Renal cortical epithelial cell (primary cell): ENCODE measurements around the gene ACOX2. TPM values are rescaled to one million over a fixed set of nuclear protein-coding genes. Genes with fewer than 3 reads are reported as not detected.
A peak's percentile ranks its signal among the peaks of the same experiment; 100 is the strongest.

ENCODE experiments used
- DNase-seq: peaks from one replicate; pipeline ENCODE4 v3.0.0-alpha.2; 2011; ENCODE audit warnings: low read depth
- total RNA-seq: library from RNA; depleted of rRNA; stranded (reverse); fragments of >200 nt; gene quantifications from 2 replicates; pipeline ENCODE4 v1.2.3, GENCODE V29; 2014

ACOX2 gene
- 0.75 TPM in 1 of 2 replicates, not detected in the other for total RNA-seq

DNA sequence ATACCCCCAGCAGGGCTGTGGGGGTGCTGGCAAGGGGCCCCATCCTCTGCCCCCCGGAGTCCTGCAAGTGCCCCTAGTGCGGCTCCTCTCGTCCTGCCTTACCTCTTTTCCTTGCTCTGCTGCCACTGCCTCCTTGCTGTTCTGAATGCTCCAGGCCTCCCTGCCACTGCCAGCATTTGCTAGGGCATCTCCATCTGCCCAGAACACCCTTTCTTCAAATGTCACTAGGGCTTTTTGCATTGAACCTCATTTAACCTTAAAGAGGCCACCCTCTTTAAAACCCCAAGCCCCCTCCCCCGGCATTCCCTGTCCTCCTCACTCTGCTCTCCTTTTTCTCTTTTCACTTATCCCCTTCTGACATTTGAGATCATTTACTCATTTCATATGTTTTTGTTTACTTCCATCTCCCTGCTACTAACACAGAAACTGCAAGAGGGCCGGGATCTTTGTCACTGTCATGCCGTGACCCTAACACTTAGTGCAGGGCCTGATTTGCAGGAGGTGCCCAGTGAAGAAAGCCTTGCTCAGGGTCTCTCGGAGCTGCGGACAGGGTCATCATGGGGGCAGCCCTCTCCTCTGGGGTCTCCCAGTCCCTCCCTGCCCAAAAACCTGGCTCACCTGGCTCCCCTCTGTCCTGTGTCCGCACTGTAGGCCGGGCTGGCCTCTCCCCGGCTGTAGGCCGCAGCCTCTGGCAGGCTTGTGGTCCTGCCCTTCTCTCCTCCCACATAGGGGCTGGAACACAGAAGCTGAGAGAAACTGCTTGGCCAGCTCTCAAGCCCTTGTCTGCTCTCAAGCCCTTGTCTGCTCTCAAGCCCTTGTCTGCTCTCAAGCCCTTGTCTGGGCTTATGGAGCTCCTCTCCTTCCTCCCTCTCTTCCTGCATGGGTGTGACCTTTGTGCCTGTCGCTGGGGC lies at the start of gene ACOX2:
Gene ACOX2 (minus strand): TSS at position 690 of the 911 bp plus-strand sequence. CDS start 2,084 bp downstream, outside the sequence.
- DNase-seq = no peak

DNA sequence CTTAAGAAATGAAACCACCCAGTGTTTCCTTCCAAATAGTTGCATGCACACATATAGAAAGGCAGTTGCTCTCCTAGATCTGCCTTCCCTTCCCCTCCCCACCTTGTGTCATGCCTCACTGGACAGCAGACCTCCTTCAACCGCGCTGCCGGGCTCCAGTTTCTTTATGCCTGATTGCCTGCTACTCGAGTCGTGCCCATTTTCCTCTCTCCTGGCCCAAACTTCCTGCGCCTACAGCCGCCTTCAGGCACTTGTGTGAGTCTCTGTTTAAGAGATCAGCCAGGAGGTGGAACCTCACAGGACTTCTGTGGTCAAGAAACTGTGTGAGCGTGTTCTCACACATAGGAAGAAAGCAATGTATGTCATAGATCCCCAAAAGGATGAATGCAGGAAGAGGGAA lies 49.0 kb upstream of the ACOX2 start:
- DNase-seq = peak; percentile 68

DNA sequence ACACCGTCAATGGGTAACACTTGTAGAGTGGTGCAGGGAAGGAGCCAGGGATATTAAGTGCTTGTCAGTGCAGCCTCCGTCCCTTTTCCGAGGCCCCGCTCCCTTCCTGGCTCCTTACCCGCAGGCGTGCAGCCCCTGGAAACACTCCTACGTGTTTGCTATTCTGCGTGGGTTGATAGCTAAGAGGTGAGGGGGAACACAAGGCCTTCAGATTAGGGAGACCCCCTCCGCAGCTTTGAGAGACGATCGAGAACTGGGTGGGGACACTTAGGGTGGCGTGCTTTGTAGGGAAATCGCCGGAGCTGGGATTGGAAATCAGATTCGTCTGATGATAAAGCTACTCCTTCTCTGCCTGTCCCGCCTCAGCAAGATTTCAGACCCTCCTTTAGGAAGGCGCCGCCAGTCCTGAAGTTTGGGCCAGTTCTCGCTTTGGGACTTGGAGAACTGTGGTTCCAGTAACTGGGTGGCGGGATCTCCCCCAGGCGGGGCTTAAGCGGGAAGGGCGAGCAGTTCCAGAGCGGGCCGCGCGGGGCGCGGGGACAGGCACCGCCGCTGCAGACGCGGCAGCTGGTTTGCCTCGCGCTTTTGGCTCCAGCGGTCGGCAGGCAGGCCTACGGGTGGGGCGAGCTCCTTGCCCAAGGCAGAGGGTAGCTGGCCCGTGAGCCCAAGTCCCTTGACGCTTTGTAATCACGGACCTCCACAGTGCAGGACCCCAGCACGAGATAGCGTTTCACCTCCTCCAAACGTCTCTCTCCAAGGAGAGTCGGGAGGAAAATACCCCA lies 48.2 kb upstream of the ACOX2 start:
- DNase-seq = peak; percentile 52

DNA sequence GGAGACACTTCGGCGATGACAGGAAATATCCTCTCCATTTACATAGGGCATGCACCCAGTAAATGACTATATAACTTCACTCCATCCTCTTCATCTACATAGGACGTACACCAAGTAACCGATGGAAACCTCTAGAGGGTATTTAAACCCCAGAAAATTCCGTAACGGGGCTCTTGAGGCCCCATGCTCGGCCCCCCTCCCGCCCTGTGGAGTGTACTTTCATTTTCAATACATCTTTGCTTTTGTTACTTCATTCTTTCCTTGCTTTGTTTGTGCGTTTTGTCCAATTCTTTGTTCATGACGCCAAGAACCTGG lies 47.7 kb upstream of the ACOX2 start:
- no peak for DNase-seq

DNA sequence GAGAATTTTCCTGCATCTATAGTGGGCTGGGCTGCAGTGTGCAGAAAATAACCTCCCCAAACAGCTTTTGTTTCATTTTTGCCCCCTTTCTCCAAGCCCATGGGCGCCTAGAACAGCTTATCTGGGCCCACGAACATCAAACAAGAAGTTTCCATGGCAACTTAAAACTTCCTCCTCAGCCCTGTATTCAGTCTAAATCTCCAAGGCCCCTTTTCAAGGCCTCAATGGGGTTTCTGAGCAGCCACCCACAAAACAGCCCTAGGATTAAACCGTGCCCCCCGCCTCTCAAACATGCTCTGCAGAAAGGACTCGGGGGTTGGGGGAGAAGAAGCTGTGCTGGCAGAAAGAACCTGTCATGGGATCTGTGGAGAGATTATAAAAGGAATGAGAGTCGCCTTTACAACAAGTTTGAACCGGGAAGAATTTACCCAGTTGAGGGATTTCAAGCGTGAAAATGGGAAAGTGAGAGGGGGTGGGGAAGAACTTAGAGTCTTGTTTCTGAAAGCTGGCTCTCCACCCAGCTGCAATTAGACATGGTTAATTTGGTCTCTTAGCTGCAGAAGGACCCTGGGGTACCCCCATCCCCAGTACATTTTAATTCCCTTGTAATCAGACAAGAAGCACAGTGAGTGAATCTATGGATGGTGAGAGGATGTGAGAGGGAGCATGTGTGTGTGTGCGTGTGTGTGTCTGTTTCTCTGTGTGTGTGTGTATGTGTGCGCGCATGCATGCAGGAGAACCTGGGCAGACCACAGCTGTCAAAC lies 44.5 kb upstream of the ACOX2 start:
- peak; percentile 83 for DNase-seq

DNA sequence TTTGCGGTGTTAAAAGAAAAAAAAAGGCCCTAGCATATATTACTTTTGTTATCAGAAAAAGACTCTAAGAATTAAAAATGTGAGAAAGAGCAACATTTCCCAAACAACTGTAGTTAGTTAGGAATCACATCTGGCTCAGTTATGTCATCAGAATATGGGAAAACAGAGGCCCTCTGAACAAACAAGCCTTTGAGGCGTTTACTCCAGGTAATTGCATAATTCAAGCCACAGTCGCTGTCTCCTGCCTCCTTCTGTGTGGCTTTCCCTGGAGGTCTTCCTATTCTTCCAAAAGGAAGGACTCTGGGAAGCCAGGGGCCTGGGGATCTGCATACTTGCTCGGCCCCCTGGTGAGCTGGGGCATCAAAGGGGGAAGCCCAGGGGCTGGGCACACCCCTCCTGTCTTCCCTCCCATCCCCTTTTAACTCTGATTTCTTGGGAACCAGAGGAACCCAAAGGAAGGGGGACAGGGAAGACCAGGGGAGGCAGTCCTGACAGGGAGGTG lies 43.9 kb upstream of the ACOX2 start:
- DNase-seq = peak; percentile 49

DNA sequence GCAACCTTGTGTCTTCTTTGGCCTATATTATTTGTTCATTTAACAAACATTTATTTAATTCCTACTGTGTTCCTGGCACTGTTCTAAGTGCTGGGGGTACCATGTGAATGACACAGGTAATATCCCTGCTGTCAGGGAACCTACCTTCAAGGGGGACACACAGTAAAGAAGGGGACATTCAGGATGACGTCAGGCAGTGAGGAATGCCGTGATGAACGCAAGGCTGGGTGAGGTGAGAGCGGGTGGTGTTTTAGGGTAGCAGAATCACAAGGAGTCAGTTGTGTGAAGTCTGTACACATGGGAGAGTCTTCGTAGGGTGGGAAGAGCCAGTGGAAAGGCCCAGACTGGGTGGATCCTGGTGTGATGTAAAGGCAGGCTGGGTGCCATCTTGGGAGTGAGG lies 41.9 kb upstream of the ACOX2 start:
- DNase-seq = no peak

DNA sequence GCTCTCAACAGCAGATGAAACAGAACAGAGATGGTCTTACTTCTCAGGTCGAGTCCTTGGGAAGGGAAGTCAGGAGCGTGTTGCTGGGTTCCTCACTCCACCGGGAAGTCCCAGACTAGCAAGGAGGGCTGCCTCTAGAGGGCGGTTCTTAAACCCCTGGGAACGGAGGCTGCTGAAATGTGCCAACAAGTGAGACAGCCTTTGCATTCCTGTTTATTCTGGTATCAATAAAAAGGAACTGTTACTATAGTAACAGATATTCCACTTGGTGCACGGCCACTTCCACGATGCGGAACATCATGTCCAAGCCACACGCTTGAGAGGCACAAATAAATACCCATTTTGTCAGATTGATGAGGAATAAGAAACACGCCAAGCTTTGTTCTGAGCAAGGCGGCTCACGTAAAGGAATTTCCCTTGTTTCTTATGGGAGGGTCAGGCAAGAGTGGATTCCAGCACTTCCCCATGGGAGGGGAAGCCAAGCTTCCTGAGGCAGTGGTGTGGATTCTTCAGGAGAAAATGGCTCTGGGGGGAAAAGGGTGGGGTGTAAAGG lies 40.4 kb upstream of the ACOX2 start, which contains the start of gene FAM107A:
Gene FAM107A (minus strand): TSS at position 123 of the 553 bp plus-strand sequence. CDS start 7,531 bp downstream, outside the sequence.
- peak; percentile 87 for DNase-seq

DNA sequence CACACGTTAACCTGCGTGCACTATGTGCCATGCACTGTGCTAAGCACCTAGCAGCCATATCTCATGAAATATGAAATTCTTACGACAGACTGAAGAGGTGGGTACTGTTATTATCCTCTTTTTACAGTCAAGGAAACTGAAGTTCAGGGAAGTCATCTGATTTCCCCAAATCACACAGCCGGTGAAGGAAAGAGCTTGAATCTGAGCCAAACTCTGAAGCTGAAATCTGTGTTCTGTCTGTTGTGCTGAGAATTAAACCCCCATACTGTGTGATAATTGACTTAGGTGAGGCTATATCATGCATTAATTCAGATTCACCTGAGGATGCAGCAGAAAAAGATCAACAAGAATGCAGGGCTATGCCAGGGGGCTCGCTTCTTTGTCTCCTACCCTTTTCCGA lies 39.7 kb upstream of the ACOX2 start:
- no peak for DNase-seq

DNA sequence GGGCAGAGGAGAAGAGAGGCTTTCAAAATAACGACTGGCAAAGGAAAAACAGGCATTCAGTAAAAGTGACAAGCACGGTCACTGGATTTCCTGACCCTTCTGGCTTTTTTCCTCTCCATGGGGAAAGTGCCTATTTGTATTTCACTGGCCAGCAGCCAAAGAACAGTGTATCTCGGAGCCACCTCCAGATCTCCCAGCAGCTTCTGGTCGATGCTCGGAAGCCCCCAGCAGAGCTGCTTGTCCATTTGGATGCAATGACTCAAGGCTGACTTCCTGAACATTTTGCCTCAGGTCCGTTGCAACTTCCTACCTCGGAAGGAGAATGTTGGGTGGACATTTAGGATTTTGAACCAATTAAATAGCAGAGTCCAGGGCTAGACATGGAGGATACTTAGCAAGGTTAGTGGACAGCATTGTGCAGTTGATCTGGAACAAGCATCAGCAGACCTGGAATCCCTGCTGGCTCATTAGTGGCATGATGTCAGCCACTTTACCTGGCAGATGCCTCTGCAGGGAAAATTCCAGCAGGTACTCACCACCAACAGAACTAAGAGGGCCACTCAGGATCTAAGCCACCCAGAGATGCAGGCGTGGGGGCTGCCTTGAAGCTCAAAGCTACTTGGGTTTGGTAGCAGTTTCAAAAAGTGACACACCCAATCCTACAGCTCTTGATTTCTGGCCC lies 39.1 kb upstream of the ACOX2 start:
- DNase-seq = peak; percentile 73

DNA sequence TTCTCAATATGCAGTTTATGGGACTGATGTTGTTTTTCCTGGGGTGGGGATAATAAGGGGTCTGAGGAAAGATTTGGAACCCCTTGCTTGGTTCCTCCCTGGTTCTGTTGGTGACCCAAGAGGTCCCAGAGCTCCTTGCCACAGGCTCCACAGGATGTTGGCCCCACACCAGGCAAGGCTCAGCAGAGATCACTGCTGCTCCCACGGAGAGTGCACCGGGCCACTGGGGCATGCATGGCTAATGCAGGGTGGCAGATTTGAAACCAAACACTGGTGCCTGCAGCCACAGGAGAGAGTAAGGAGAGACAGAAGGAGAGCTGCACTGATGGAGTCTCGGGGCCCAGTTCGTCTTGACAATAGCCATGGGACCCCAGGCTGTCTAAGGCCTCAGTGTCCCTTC lies 37.7 kb upstream of the ACOX2 start:
- no peak for DNase-seq

DNA sequence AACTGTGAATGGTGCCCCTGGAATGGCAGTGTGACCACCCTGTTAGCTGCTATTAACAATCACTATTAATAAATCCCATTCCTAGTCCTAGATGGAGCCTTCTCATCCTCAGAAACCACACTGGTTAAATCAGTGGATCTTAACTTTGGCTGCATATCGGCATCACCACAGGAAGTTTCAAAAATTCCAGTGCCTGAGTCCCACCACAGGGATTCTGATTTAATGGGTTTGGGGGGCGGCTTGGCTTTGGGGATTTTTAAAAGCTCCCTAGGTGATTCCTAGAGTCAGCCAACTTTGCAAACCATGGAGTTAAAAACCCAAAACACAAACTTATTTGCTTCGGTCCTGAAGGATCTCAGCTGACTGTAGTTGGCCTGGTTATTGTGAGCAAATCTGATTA lies 37.1 kb upstream of the ACOX2 start:
- DNase-seq = no peak

DNA sequence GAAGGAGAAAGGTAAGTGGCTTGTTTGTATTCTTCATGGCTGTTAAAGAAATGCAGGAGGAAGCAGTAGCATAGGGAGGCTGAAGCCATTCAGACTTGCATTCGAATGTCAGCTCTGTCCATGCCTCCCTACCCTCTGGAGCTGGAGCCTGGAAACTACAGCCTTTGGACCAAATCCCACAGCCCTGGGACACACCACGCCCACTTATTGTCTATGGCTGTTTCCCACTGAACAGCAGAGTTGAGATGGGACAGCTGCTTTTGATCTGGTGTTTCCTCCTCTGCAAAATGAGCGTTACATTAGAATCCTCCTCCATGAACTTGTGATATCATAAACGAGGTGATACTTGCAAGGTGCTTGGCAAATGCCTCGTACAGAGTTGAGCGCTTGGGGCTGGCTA lies 36.6 kb upstream of the ACOX2 start:
- no peak for DNase-seq

DNA sequence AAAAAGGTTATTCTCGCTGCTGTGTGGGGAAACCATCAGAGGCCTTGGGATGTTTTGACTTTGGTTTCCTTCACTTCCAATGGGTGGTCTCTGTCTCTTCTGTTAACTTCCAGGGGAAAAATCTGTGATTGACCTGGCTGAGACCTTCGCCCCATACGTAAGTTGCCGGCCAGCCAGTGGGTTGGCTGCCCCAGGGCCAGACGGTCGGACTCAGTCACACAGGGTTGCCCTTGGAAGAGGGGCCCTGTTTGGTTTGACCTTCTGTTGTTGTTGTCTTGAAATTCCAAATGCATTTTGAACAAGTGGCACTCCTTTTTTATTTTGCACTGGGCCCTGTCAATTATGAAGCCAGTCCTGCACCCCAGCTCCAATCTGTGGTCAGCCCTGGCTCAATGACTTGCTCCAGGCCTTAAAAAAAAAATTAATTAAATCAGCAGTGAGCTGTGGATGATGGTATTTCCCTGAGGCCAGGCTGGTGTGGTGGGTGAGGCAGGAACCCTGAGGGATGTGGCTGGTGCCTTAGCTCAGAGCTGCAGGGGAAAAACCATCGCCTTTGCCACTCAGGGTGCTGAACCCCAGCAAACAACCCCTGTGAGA lies 35.7 kb upstream of the ACOX2 start:
- peak; percentile 61 for DNase-seq

DNA sequence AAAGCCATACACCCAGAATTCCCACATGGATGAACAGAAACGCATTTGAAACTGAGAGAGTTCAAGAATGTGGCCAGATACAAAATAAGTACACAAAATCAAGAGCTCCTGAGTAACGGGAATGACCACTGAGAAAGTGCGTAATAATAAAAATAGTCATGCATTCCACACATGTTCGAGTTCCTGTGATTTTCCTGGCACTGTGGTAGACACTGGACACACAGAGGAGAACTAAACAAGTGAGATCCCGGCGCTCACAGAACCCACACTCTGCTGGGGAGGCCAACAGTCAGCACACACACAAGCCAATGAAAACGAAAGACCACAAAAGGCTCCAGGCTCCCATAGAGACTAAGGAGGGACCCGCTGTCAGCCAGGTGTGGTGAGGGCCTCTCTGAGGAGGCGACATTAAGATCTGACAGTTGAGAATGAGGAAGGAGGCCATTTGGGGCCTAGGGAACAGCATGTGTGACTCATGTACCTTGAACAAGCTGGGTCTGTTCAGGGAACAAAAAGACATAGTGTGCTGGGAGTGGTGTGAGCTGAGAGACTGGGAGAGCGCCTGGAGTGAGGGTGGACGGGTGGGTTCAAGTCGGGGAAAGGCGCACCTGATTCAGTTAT lies 35.1 kb upstream of the ACOX2 start:
- DNase-seq = peak; percentile 41

DNA sequence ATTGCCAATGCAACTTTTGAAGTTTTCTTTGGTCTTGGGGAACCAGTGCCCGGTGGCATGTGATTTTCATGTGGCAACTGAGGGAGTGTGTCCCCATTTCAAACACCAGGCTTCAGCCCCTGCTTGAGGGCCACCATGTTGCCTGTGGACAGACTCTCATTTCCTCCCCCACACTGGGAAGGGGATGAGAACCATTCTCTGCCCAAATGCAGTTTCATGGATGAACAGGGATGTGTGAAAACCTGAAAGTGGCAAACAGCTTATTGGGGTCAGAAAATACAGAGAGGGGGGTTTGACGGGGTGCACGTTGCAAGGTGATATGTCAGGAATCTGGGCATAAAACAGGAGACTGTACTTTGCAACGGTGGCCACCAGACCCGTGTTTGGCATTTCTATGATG lies 33.9 kb upstream of the ACOX2 start:
- no peak for DNase-seq

DNA sequence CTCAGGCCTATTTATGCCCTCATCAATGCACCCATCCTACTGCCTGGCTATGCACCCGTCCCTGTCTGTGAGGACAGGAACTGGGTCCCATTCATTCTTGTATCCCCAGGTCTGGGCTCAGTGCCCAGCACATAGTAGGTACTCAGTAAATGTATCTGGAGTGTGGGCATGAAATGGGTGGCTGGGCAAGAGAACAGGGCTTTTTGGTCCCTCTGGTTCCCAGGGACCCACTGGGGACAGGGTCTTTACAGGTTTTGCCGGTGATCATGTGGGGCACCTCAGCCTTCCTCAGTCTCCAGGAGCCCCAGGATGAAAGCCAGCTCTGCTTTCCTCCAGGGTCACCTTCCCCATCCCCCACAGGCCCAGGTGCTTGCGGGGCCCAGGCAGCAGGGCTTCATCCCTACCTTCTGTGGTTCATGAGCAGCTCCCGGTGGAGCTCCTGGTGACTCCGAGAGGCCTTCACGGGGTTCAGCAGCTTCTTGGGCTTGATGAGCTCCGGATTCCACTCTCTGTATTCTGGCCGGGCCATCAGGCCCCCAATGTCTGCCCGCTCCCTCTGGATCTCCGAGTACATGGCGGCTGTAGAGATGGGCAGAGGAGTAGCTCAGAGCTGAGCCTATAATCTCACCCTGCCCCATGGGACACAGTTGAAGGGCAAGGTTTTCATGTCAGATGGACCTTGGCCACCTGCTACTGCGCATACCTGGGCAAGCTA lies 32.5 kb upstream of the ACOX2 start:
- DNase-seq = no peak

DNA sequence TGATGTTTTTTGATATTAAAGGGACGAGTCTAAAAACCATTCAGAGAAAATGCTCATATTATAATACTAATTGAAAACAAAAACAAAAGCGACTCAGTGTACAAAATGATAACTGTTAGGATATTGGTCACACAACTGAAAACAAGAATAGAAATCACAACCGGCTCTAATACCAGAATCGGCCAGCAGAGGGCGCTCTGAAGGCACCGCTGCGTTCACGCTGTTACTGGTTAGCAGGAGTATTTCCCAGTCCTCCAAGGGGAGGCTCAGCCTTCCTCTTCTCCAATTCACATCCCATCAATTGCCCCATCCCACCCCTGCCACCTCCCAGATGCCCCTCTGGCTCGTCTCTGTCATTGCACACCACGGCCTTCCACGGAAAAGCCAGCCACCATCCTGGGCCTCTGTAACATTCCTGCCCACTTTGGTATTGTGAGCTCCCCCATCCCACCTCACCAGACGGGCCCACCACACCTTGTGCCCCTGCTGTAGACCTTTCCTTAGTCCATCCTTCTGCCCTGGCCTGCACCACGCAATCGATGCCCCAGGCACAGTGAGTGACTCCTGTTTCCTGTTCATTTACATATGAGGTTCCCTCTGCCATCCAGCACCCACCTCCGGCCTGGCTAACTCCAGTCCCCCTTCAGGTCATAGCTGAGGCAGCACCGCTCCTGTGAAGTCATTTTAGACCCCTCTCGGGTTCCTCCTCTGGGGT lies 31.7 kb upstream of the ACOX2 start:
- DNase-seq = peak; percentile 52

DNA sequence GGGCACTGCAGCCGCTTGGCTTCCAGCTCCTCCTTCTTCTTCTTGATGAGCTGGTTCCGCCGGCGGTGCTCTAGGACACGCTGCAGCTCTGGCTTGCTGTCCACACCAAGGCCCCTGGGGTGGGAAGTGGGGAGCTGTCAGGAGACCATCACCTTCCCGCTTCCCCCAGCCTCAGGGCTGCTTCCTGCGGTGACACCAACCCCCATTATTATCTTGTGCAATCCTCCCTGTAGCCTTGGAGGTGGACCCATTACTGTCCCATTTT lies 30.2 kb upstream of the ACOX2 start:
- no peak for DNase-seq
